ENCODE data around the gene COPG1.

Gene COPG1

GRCh38 chr3:129315998-129316247 is 66.5 kb downstream of the COPG1 start:
- no peak for DNase-seq

- DNase-seq = peak; percentile 89
Observed at GRCh38 chr3:129316248-129317013, 67.0 kb downstream of the COPG1 start.

GRCh38 chr3:129317014-129317771 is 67.8 kb downstream of the COPG1 start:
- DNase-seq = no peak

GRCh38 chr3:129317848-129318247 is 68.4 kb downstream of the COPG1 start:
- DNase-seq = no peak

GRCh38 chr3:129318921-129319320 is 69.5 kb downstream of the COPG1 start:
- DNase-seq = no peak

GRCh38 chr3:129320261-129320660 is 70.9 kb downstream of the COPG1 start:
- DNase-seq = no peak

GRCh38 chr3:129320825-129321487 is 71.5 kb downstream of the COPG1 start:
- DNase-seq = no peak

- no peak for DNase-seq
Observed at GRCh38 chr3:129321887-129322286, 72.5 kb downstream of the COPG1 start.

GRCh38 chr3:129323651-129324294 is 74.4 kb downstream of the COPG1 start:
- peak; percentile 38 for DNase-seq

GRCh38 chr3:129324855-129325254 is 75.4 kb downstream of the COPG1 start:
- no peak for DNase-seq

GRCh38 chr3:129325383-129325782 is 76.0 kb downstream of the COPG1 start:
- DNase-seq = no peak

GRCh38 chr3:129326138-129326537 is 76.7 kb downstream of the COPG1 start:
- no peak for DNase-seq

GRCh38 chr3:129326595-129326994 is 77.2 kb downstream of the COPG1 start:
- DNase-seq = no peak

All from hematopoietic multipotent progenitor cell treated with erythropoietin and hydrocortisone succinate and interleukin-3 and kit ligand, for 6 days (in vitro differentiated cells).